RWPE2 (cell line): ENCODE results near the gene SERTAD1.

Source experiments
- ATAC-seq: fragments of 200-7000 bp; cut with Tn5 transposase; 3 replicates; pipeline ENCODE4 v1.9.1; 2021; ENCODE audit warnings: low read depth
- DNase-seq: peaks from one replicate; pipeline ENCODE4 v3.0.0-alpha.2; 2020; ENCODE audit warnings: low spot score
- H3K27ac ChIP-seq: fragments of 450-650 bp; 2 replicates; pipeline ENCODE4 v1.5.1; 2017; ENCODE audit warnings: mild to moderate bottlenecking; ENCODE audit not compliant: poor library complexity, severe bottlenecking
- H3K27me3 ChIP-seq: fragments of 250-450 bp; sonication (Bioruptor Pico); 2 replicates; pipeline ENCODE4 v1.5.1; 2021; ENCODE audit warnings: mild to moderate bottlenecking, moderate library complexity; ENCODE audit not compliant: insufficient read depth, poor library complexity, severe bottlenecking
- H3K36me3 ChIP-seq: fragments of 250-450 bp; sonication (Bioruptor Pico); 2 replicates; pipeline ENCODE4 v1.5.1; 2020; ENCODE audit warnings: low read depth, mild to moderate bottlenecking, moderate library complexity
- H3K4me1 ChIP-seq: fragments of 250-450 bp; sonication (Bioruptor Pico); 2 replicates; pipeline ENCODE4 v1.5.1; 2021; ENCODE audit warnings: mild to moderate bottlenecking, moderate library complexity; ENCODE audit not compliant: insufficient read depth, poor library complexity, severe bottlenecking
- H3K4me3 ChIP-seq: fragments of 250-450 bp; sonication (Bioruptor Pico); 2 replicates; pipeline ENCODE4 v1.5.1; 2021; ENCODE audit warnings: mild to moderate bottlenecking, moderate library complexity; ENCODE audit not compliant: severe bottlenecking
- H3K9me3 ChIP-seq: fragments of 250-450 bp; sonication (Bioruptor Pico); 2 replicates; pipeline ENCODE4 v1.5.1; 2021; ENCODE audit warnings: mild to moderate bottlenecking, moderate library complexity; ENCODE audit not compliant: severe bottlenecking
- TF ChIP-seq, protein P1 (sequence below): fragments of 450-650 bp; IDR thresholded peaks from one replicate; pipeline ENCODE4 v1.5.1; 2017; ENCODE audit warnings: mild to moderate bottlenecking, moderate library complexity; ENCODE audit not compliant: poor library complexity, severe bottlenecking

The SERTAD1 gene

DNA sequence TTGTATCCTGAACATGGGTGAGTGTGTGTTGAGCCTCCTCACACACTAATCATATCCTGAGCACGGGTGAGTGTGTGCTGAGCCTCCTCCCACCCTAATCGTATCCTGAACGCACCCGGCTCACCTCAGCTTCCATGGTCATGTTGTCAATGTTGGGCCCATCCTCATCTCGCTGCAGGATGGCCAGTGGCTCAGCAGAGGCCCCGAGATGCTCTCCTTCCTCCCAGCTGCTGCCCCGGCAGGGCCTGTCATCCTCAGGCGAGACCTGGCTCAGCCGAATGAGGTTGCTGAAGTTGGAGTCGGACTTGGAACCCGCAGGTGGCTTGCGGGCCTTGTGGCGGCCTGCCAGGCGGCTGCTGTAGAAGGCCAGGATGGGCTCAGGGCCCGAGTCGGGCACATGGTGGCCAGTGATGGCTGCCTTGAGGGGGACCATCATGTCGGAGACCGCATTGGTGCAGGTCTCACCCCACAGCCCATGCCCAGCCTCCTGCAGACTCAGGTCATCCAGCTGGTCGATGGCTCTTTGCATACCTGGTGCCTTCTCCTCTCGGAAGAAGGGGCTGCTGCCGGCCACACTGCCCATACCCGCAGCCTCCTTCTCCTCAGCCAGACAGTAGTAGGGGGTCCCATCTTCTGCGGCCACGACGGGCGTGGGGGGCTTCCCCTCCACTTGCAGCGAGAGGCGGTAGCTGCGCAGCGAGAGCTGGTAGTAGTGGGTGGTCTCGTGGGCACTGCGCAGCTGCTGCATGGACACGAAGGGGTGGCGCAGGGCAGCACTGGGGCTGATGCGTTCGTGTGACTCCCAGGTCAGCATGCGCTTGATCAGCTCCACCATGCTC lies 45.4 kb downstream of the SERTAD1 start:
- H3K27me3 ChIP-seq: no peaks in the 10 kb centered on the region
- TF ChIP-seq, protein P1, sequence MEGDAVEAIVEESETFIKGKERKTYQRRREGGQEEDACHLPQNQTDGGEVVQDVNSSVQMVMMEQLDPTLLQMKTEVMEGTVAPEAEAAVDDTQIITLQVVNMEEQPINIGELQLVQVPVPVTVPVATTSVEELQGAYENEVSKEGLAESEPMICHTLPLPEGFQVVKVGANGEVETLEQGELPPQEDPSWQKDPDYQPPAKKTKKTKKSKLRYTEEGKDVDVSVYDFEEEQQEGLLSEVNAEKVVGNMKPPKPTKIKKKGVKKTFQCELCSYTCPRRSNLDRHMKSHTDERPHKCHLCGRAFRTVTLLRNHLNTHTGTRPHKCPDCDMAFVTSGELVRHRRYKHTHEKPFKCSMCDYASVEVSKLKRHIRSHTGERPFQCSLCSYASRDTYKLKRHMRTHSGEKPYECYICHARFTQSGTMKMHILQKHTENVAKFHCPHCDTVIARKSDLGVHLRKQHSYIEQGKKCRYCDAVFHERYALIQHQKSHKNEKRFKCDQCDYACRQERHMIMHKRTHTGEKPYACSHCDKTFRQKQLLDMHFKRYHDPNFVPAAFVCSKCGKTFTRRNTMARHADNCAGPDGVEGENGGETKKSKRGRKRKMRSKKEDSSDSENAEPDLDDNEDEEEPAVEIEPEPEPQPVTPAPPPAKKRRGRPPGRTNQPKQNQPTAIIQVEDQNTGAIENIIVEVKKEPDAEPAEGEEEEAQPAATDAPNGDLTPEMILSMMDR: no peak
- no peaks in the 10 kb centered on the region for H3K36me3 ChIP-seq
- H3K27ac ChIP-seq: no peak overlapping the region
- no peaks in the 10 kb centered on the region for H3K9me3 ChIP-seq
- no peak for DNase-seq
- no peak overlapping the region for H3K4me3 ChIP-seq
- H3K4me1 ChIP-seq: no peaks in the 10 kb centered on the region
- no peak for ATAC-seq

DNA sequence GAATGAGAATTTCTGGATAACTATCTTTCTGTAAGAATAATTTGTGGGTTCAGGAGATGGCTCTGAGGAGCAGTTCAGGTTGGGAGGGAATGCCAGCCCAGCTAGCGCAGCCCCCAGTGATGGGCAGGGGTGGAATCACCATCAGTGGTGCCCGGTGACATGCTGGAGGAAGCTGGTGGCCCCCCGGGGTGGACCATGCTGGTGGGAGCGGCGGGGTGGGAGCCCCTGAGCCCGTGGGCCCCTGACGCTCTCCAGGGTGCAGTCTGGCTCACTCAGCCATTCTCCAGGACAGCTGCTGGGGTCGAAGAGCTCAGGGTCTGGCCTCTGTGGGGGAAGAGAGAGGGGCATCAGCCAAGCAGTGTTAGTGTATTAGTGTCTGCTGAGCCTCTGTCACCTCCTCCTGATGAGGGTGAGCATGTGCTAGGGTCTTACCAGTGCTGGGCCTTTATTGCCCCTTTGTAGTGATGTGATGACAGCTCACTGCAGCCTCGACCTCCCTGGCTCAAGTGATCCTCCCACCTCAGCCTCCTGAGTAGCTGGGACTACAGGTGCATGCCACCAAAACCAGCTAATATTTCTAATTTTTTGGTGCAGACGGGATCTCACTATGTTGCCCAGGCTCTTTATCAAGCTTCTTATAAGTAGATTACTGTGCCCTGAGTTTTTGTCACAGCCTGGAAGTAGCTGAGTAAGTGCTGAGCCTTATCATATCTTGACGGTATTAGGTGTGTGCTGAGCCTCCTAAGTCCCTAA lies 46.2 kb downstream of the SERTAD1 start:
- Histone ChIP-seq H3K36me3 (no peaks in the 10 kb centered on the region; the same call in 1 of the 2 replicates), H3K9me3 (no peaks in the 10 kb centered on the region), H3K27me3 (no peaks in the 10 kb centered on the region), H3K4me1 (no peaks in the 10 kb centered on the region), H3K27ac (no peak overlapping the region), H3K4me3 (no peak overlapping the region)
- DNase-seq: no peak
- TF ChIP-seq, protein P1: no peak
- no peak for ATAC-seq

DNA sequence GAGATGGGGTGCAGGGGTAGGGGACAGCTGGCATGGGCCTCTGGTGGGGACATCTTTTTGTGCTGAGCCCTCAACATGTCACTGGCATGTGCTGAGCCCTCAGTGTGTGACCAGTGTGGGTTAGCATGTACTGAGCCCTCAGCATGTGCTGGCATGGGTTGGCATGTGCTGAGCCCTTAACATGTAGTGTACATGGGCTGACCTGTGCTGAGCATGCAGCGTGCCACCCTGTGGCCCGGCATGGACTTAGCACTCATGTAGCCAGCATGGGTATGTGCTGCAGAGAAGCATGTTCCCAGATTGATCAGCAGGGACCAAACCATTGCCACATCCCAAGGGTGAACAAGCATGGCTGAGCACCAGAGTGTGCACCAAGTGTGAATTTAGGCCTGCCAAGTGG lies 47.3 kb downstream of the SERTAD1 start:
- DNase-seq (no peak), ATAC-seq (no peak)
- TF ChIP-seq, protein P1: no peak
- H3K27me3 ChIP-seq: no peaks in the 10 kb centered on the region
- H3K27ac ChIP-seq: no peak overlapping the region
- H3K9me3 ChIP-seq: no peaks in the 10 kb centered on the region
- H3K4me1 ChIP-seq: no peaks in the 10 kb centered on the region
- no peaks in the 10 kb centered on the region; the same call in 1 of the 2 replicates for H3K36me3 ChIP-seq
- no peak overlapping the region for H3K4me3 ChIP-seq

DNA sequence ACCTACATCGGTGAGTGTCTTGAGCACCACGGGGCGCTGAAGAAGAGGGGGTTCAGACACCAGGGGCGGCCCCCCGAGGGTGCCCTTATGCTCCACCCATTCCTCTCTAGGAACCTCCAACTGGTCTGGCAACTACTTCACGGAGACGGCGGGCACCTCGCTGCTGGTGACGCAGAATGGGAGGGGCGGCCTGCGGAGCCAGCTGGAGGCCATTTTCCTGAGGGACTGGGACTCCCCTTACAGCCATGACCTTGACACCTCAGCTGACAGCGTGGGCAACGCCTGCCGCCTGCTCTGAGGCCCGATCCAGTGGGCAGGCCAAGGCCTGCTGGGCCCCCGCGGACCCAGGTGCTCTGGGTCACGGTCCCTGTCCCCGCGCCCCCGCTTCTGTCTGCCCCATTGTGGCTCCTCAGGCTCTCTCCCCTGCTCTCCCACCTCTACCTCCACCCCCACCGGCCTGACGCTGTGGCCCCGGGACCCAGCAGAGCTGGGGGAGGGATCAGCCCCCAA lies 47.9 kb downstream of the SERTAD1 start:
- H3K9me3 ChIP-seq: no peaks in the 10 kb centered on the region
- no peaks in the 10 kb centered on the region for H3K27me3 ChIP-seq
- DNase-seq (no peak), ATAC-seq (no peak)
- no peaks in the 10 kb centered on the region for H3K4me1 ChIP-seq
- H3K36me3 ChIP-seq: peaks cover 2% of the 10 kb centered on the region; the same call in 1 of the 2 replicates
- no peak overlapping the region for H3K4me3 ChIP-seq
- H3K27ac ChIP-seq: no peak overlapping the region
- TF ChIP-seq, protein P1: no peak
